NCI-H524 (cell line): ENCODE measurements around the gene FARP1.
"Not testable (repeated sequence)": the region's sequence is repeated elsewhere in the genome, so short reads cannot be mapped to it uniquely, and the experiment has no call there.

ENCODE experiments used
- DNase-seq, 2 experiments: peaks; one replicate each; lab custom pipeline; 2025; lab: John Stamatoyannopoulos, UW

The FARP1 gene

DNA sequence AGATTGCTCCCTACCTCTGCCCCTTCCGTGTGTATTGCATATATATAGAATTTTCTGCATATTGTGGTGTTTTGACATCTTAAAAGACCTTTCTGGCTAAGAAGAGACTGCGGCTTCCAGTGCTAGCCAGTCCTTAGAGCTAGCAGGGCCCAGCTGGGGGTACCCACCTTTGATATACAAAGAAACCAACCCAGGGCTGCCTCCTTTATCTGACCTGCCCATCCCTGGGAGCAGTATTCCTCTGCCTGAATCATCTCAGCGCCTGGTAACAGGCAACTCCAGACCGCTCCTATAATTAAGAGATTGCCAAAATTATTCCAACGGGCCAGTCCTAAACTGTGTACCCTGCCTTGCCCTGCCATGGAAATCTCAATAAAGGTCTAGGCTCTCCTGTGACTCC lies 220.4 kb downstream of the FARP1 start:
- no peak for DNase-seq

DNA sequence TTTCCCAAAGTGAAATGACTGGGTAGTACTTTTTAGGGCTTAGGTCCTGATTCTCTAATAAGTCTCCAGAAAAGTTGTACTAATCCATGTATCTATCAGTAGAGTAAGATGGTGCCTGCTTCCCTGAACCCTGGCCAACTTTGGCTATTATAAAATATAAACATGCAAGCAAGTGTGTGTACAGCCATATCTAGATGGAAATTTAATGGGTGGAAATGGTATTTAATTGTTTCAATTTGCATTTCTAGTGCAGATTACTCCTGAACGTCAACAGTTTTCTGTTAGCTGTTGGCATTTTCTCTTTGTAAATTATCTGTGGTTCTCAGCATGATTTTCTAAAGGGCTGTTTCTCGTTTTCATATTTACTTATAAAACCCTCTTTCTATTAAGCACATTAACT lies 221.3 kb downstream of the FARP1 start:
- no peak for DNase-seq

- DNase-seq = no peak
These were observed 221.8 kb downstream of the FARP1 start for GRCh38 chr13:98364647-98365046.

GRCh38 chr13:98365302-98365701 lies 222.4 kb downstream of the FARP1 start:
- peak; percentile 0 to 27 for DNase-seq

- no peak for DNase-seq
These were observed 223.1 kb downstream of the FARP1 start for GRCh38 chr13:98366010-98366409.

- peak in 1 of 2 experiments; percentile 17 for DNase-seq
These were observed 223.5 kb downstream of the FARP1 start for GRCh38 chr13:98366443-98366842.

DNA sequence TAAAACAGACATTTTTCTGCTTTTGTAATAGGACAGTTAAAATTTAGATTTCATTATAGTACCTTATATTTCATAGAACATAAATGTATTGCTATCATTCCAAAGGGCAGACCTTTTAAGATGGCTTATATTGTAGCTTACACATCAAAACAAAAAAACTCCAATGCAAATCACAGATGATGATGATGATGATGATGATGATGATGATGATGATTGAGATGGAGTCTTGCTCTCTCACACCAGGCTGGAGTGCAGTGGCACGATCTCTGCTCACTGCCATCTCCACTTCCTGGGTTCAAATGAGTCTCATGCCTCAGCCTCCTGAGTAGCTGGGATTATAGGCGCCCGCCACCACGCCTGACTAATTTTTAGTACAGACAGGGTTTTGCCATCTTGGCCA lies 224.1 kb downstream of the FARP1 start:
- DNase-seq = no peak

GRCh38 chr13:98368019-98368418 lies 225.1 kb downstream of the FARP1 start:
- DNase-seq = no peak

DNA sequence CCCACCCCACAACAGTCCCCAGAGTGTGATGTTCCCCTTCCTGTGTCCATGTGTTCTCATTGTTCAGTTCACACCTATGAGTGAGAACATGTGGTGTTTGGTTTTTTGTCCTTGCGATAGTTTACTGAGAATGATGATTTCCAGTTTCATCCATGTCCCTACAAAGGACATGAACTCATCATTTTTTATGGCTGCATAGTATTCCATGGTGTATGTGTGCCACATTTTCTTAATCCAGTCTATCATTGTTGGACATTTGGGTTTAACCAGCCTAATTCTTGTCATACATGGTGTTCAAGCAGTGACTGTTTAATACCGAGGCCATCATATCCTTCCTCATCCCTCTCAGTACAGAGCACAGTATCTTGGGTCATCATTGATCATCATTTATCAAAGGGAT lies 226.6 kb downstream of the FARP1 start:
- not testable (repeated sequence) for DNase-seq

DNA sequence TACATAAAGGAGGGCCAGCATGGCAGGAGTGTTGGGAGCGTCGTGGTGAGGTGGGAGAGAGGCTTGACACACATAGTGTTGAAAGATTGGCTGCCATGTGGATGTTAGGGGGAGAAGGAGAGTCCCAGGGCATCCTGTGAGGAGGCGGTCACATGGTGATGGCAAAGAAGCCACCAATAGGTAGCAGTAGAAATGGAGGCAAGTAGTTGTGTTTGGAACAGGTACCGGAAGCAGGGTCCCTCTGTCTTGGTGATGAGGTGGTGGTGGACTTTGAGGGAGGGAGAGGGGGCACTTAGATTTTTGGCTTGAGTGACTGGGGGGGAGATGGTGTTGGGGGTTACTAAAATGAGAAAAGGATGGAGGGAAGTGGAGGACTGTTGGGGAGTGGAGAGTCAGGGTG lies 227.4 kb downstream of the FARP1 start:
- no peak for DNase-seq

GRCh38 chr13:98370806-98371515 lies 228.1 kb downstream of the FARP1 start:
- DNase-seq = no peak

GRCh38 chr13:98371516-98372023 lies 228.7 kb downstream of the FARP1 start:
- DNase-seq = no peak

- DNase-seq = no peak
These were observed 230.0 kb downstream of the FARP1 start for GRCh38 chr13:98372876-98373275.

GRCh38 chr13:98374750-98375149 lies 231.9 kb downstream of the FARP1 start:
- no peak for DNase-seq

DNA sequence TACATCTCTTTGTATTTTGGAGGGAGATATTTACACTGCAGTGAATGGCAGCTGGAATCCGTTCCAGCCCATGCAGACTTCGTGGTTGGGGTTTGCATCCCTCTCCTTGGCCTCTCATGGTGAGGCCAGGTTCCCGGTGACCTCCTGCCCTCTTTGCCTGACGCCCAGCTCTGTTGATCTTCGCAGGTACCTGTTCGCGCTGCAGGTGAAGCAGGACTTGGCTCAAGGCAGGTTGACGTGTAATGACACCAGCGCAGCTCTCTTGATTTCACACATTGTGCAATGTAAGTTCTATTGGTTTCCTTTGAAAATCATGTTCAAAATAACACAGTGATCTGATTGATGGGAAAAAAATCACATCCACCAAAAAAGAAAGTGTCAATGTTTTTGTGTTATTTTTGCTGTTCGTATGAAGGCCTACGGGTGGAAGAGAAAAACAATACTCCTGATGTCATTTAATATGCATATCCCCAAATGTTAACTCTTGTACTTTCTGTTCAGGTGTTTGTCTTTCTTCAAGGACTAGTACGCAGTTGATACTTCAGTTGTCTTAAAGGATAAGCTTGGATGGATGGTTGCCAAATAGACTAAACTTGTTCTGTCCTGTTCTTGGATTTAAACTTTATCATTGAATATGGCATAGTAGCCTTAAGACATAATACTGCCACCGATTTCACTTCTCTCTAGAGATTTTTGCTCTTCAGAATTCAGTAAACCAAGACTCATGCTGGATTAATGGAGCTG lies 234.9 kb downstream of the FARP1 start:
- peak in 1 of 2 experiments; percentile 11 for DNase-seq

DNA sequence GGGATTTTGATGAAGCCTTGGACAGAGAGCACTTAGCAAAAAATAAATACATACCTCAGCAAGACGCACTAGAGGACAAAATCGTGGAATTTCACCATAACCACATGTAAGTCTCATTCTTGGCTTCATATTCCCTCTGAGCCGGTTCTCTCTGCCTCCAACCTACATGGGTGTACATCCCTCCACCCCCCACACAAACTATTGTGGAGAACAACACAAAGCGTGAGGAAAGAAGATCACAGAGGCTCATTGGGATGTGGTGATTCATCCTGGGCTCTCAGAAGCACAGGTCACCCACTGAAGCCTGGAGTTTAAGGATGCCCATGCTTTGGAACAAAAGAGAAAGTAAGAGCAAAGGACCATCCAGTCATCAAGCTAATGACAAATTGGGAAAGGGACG lies 241.8 kb downstream of the FARP1 start:
- DNase-seq = no peak

DNA sequence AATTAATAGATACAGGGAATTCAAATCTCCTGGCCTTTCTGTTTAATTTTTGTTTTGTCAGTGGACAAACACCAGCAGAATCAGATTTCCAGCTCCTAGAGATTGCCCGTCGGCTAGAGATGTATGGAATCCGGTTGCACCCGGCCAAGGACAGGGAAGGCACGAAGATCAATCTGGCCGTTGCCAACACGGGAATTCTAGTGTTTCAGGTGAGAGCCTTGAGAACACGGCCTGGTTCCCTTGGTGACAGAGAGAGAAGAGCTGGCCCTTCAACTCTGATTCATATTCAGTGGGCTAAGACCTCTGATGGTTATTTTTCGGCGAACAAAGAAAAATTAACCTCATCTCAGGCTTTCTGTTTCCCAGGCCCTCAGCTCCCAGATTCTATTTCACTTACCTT lies 242.7 kb downstream of the FARP1 start:
- no peak for DNase-seq

- no peak for DNase-seq
These were observed 243.7 kb downstream of the FARP1 start for GRCh38 chr13:98386637-98387036.

DNA sequence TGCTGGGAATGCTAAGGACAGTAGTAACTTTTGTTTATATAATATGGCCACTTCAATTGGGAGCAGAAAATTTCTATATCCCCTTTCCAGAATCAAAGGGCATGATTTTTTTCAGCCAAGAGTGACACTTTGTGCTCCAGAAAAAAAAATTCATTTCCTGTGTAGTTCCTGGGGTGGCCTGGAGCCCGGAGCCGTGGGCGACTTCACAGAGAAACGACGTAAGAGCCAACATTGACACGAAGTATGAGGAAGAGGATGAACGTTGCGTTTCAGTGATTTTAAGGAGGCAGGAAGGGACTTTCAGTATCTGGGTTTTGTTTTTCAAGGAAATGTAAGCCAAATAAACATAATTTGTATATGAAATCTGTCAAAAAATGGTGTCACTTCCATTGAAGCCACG lies 246.4 kb downstream of the FARP1 start:
- DNase-seq = no peak

DNA sequence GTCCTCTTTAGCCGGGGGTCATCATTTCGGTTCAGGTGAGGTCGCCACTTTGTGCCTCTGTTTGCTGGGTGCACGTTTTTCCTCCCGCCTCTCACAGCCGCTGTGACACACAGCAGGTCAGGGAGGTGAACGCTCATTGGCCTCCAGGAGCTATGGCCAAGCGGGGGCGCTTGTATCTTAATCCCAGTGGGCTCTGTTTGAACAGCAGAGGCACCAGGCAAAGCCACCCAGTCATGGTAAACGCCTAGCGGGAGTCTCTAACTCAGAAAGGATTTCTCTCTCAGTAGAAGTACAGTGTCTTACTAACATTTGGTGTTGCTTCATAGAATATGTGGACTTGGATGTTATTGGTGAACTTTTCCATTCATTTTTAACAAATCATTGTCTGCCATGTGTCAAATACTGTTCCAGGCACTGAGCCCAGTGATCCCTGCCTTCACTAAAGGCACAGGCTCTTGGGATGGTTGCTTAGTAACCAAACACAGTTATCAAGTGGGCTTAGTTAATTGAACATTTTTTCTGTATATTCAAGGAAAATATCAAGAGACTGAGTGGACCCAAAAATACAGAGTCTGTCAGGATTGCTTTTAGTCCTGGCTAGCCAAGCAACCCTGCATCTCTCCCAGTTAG lies 247.3 kb downstream of the FARP1 start:
- DNase-seq = no peak

GRCh38 chr13:98393873-98394272 lies 251.0 kb downstream of the FARP1 start:
- no peak for DNase-seq

DNA sequence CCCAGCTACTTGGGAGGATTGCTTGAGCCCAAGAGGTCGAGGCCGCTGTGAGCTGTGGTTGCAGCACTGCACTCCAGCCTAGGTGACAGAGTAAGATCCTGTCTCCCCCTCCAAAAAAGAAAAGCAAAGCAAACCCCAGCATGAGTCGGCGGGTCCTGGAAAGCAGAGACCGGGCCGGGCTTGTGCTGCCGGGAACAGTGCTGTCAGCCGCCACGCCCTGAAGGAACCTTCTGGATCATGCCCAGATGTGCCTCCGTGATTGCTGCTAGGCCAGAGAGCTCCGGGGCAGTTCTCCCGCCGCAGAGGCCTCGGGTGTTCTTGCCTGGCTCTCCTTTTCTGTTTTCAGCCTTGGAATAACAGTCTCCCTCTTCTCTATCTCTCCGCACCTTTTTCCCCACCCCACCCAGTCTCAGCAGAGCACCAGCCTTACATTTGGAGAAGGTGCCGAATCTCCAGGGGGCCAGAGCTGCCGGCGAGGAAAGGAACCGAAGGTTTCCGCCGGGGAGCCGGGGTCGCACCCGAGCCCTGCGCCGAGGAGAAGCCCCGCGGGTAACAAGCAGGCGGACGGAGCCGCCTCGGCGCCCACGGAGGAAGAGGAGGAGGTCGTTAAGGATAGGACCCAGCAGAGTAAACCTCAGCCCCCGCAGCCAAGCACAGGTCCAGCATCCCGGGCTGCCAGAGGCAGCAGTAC lies 252.1 kb downstream of the FARP1 start:
- DNase-seq = no peak
